HG02678 (cell line): ENCODE data around the gene STPG2.
"Not testable (repeated sequence)": the region's sequence is repeated elsewhere in the genome, so short reads cannot be mapped to it uniquely, and the experiment has no call there.

Source experiments
- ATAC-seq: cut with Tn5 transposase; IDR thresholded peaks from one replicate; pipeline ENCODE4 v1.9.1; 2021; ENCODE audit warnings: mild to moderate bottlenecking, moderate library complexity; ENCODE audit not compliant: unreplicated experiment

The STPG2 gene

GRCh38 chr4:97646997-97647396 is 496.3 kb downstream of the STPG2 start:
- no peak for ATAC-seq

GRCh38 chr4:97645071-97645821 is 498.0 kb downstream of the STPG2 start:
- no peak for ATAC-seq

GRCh38 chr4:97643179-97643578 is 500.1 kb downstream of the STPG2 start:
- no peak for ATAC-seq

- ATAC-seq: no peak
Observed at GRCh38 chr4:97639961-97640360, 503.3 kb downstream of the STPG2 start.

- not testable (repeated sequence) for ATAC-seq
Observed at GRCh38 chr4:97633831-97634230, 509.4 kb downstream of the STPG2 start.

GRCh38 chr4:97627750-97628149 is 515.5 kb downstream of the STPG2 start:
- no peak for ATAC-seq

- no peak for ATAC-seq
Observed at GRCh38 chr4:97624204-97624603, 519.1 kb downstream of the STPG2 start.

GRCh38 chr4:97605932-97606331 is 537.3 kb downstream of the STPG2 start:
- no peak for ATAC-seq

GRCh38 chr4:97593248-97593647 is 550.0 kb downstream of the STPG2 start:
- ATAC-seq: no peak

- ATAC-seq: no peak
Observed at GRCh38 chr4:97590266-97590665, 553.0 kb downstream of the STPG2 start.

GRCh38 chr4:97589481-97590196 is 553.6 kb downstream of the STPG2 start:
- no peak for ATAC-seq

- ATAC-seq: no peak
Observed at GRCh38 chr4:97587912-97588311, 555.4 kb downstream of the STPG2 start.

- ATAC-seq: no peak
Observed at GRCh38 chr4:97585274-97585673, 558.0 kb downstream of the STPG2 start.

GRCh38 chr4:97582890-97583289 is 560.4 kb downstream of the STPG2 start:
- ATAC-seq: no peak

GRCh38 chr4:97577004-97577403 is 566.3 kb downstream of the STPG2 start:
- ATAC-seq: peak; percentile 55

- no peak for ATAC-seq
Observed at GRCh38 chr4:97560009-97560408, 583.3 kb downstream of the STPG2 start.

- no peak for ATAC-seq
Observed at GRCh38 chr4:97558204-97558778, 585.0 kb downstream of the STPG2 start.

GRCh38 chr4:97550637-97551036 is 592.6 kb downstream of the STPG2 start:
- not testable (repeated sequence) for ATAC-seq

- peak; percentile 69 for ATAC-seq
Observed at GRCh38 chr4:97548943-97549583, 594.2 kb downstream of the STPG2 start.

- no peak for ATAC-seq
Observed at GRCh38 chr4:97548186-97548585, 595.1 kb downstream of the STPG2 start.

- ATAC-seq: no peak
Observed at GRCh38 chr4:97531351-97531750, 611.9 kb downstream of the STPG2 start.

GRCh38 chr4:97530676-97531075 is 612.6 kb downstream of the STPG2 start:
- ATAC-seq: no peak
